Measurements from ENCODE around the gene PTK7. TPM values are rescaled to one million over a fixed set of nuclear protein-coding genes. Genes with fewer than 3 reads are reported as not detected.

The PTK7 gene
- total and polyA plus RNA-seq, 9 donors = 44.4 to 167 (median 84.8) TPM

GRCh38 chr6:43147691-43148477 is 71.8 kb downstream of the PTK7 start:
- Histone ChIP-seq H3K4me1 (ENCODE audit: insufficient read depth) (peaks cover 4% of the 10 kb centered on the region), H3K36me3 (no peaks in the 10 kb centered on the region), H3K27ac (no peak overlapping the region), H3K27me3 (no peaks in the 10 kb centered on the region), H3K9me3 (no peaks in the 10 kb centered on the region), H3K4me3 (no peak overlapping the region)
- TF ChIP-seq EP300 (IDR thresholded peaks at IDR 0.05) (no peak), POLR2A (IDR thresholded peaks at IDR 0.05) (no peak), CTCF (IDR thresholded peaks at IDR 0.05) (no peak)
- intact Hi-C loops (cut with DNase I) = loop anchor here in 2 of 4 donors (5.0 to 10.0 kb wide), 3 partner anchors 231 to 1233 kb away; partner anchors contain the start of gene PTCRA (in 1 of the 2)
- DNase-seq = no peak
- 86 to 93% (median 86%) methylated on average over 6 of the region's 6 CpGs for WGBS, 3 donors

DNA sequence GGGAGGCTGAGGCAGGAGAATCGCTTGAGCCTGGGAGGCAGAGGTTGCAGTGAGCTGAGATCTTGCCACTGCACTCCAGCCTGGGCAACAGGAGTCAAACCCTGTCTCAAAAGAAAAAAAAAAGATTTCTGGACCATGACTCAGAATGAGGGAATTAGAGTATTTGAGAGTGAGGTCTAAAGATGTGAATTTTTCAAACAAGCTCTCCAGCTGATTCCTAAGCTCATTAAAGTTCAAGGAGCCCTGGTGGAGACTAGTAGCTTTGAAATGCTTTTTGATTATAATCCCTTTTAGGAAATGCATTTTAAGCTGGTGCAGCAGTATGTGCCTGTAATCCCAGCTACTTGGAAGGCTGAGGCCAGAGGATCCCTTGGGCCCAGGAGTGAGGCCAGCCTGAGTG is 73.2 kb downstream of the PTK7 start:
- intact Hi-C loops (cut with DNase I) = loop anchor here in 2 of 4 donors (5.0 to 10.0 kb wide), 3 partner anchors 232 to 1234 kb away; partner anchors contain the start of gene PTCRA (in 1 of the 2)
- TF ChIP-seq POLR2A (IDR thresholded peaks at IDR 0.05) (no peak), EP300 (IDR thresholded peaks at IDR 0.05) (no peak)
- Histone ChIP-seq H3K9me3 (no peaks in the 10 kb centered on the region), H3K27ac (no peak overlapping the region), H3K27me3 (no peaks in the 10 kb centered on the region), H3K4me3 (no peak overlapping the region), H3K36me3 (no peaks in the 10 kb centered on the region), H3K4me1 (ENCODE audit: insufficient read depth) (no peaks in the 10 kb centered on the region)
- WGBS, 3 donors = 78 to 93% (median 82%) methylated on average over 1 of the region's 1 CpG
- DNase-seq = no peak

DNA sequence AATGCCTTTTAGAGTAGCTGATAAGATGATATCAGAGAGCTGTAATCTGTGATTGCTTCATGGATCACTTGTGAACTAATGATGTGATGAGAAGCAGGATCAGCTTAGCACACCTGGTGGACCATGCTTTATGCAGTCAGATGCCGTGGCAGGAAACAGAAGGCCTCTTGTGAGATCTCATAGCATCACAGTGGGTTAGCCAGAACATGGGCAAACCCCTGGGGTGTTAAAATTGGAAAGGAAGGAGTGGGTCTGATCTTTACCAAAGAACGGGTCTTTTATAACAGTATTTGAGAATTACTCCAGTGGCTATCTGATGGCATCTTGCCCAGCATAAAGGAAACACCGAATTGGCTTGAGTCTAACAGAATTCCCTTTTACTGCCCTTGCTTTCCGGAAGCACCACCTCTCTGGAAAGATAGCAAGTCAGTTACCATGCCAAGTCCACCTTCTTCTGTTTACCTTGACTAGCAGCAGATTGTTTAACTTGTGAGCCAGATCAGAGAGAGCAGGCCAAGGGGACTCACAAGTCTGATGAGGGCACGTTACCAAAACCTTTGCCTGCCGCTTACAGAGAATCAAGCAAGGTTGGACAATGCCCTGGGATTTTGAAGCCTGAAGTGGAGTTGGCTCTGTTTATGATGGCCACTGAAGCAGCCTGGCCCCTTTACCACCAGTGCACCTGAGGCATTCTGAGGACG is 74.1 kb downstream of the PTK7 start:
- no peaks in the 10 kb centered on the region for H3K9me3 ChIP-seq
- no peaks in the 10 kb centered on the region for H3K4me1 ChIP-seq (ENCODE audit: insufficient read depth)
- WGBS, 3 donors = 42 to 49% (median 43%) methylated on average over 7 of the region's 7 CpGs
- no peak overlapping the region for H3K27ac ChIP-seq
- no peak for TF ChIP-seq POLR2A (IDR thresholded peaks at IDR 0.05)
- TF ChIP-seq EP300 (IDR thresholded peaks at IDR 0.05) = no peak
- TF ChIP-seq CTCF (IDR thresholded peaks at IDR 0.05) = no peak
- intact Hi-C loops (cut with DNase I) = no loop called here
- no peaks in the 10 kb centered on the region for H3K36me3 ChIP-seq
- H3K4me3 ChIP-seq = no peak overlapping the region
- no peaks in the 10 kb centered on the region for H3K27me3 ChIP-seq
- DNase-seq = no peak

DNA sequence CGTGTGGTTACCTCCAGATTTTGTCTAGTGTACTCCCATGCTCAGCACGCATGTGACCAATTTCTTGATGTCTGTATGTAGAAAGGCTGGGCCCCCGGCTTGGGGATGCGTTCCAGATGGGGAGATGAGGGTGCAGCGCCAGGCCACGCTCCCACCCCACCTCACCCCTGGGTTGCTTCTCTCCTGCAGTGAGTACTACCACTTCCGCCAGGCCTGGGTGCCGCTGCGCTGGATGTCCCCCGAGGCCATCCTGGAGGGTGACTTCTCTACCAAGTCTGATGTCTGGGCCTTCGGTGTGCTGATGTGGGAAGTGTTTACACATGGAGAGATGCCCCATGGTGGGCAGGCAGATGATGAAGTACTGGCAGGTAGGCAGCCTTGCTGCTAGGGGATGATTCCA is 83.5 kb downstream of the PTK7 start:
- Histone ChIP-seq H3K9me3 (no peaks in the 10 kb centered on the region), H3K27ac (no peak overlapping the region), H3K4me3 (no peak overlapping the region), H3K36me3 (no peaks in the 10 kb centered on the region), H3K27me3 (no peaks in the 10 kb centered on the region), H3K4me1 (ENCODE audit: insufficient read depth) (no peaks in the 10 kb centered on the region)
- WGBS, 3 donors = 90 to 94% (median 93%) methylated on average over 11 of the region's 11 CpGs
- DNase-seq = no peak
- intact Hi-C loops (cut with DNase I) = no loop called here
- TF ChIP-seq CTCF (IDR thresholded peaks at IDR 0.05) (no peak), POLR2A (IDR thresholded peaks at IDR 0.05) (no peak), EP300 (IDR thresholded peaks at IDR 0.05) (no peak)

- no peaks in the 10 kb centered on the region for H3K36me3 ChIP-seq
- H3K27ac ChIP-seq = no peak overlapping the region
- no peak for DNase-seq
- H3K9me3 ChIP-seq = no peaks in the 10 kb centered on the region
- no peaks in the 10 kb centered on the region for H3K27me3 ChIP-seq
- TF ChIP-seq CTCF (IDR thresholded peaks at IDR 0.05) (no peak), POLR2A (IDR thresholded peaks at IDR 0.05) (no peak), EP300 (IDR thresholded peaks at IDR 0.05) (no peak)
- no peak overlapping the region for H3K4me3 ChIP-seq
- intact Hi-C loops (cut with DNase I) = no loop called here
- no peaks in the 10 kb centered on the region for H3K4me1 ChIP-seq (ENCODE audit: insufficient read depth)
Measured at GRCh38 chr6:43163899-43164298, 87.8 kb downstream of the PTK7 start.
